ENCODE results near the gene FGGY.

- TF ChIP-seq, protein P1, sequence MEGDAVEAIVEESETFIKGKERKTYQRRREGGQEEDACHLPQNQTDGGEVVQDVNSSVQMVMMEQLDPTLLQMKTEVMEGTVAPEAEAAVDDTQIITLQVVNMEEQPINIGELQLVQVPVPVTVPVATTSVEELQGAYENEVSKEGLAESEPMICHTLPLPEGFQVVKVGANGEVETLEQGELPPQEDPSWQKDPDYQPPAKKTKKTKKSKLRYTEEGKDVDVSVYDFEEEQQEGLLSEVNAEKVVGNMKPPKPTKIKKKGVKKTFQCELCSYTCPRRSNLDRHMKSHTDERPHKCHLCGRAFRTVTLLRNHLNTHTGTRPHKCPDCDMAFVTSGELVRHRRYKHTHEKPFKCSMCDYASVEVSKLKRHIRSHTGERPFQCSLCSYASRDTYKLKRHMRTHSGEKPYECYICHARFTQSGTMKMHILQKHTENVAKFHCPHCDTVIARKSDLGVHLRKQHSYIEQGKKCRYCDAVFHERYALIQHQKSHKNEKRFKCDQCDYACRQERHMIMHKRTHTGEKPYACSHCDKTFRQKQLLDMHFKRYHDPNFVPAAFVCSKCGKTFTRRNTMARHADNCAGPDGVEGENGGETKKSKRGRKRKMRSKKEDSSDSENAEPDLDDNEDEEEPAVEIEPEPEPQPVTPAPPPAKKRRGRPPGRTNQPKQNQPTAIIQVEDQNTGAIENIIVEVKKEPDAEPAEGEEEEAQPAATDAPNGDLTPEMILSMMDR (conservative IDR thresholded peaks at IDR 0.05 in 1 of 2, IDR thresholded peaks at IDR 0.05 in 1 of 2; ENCODE audit: extremely low read depth in 1 of 2, insufficient read depth in 1 of 2, low read depth in 1 of 2, low read length in 2 of 2): no peak
- TF ChIP-seq EZH2 (IDR thresholded peaks at IDR 0.05; ENCODE audit: borderline replicate concordance, low read length): no peak
Measured at GRCh38 chr1:59739111-59739510, 442.2 kb downstream of the FGGY start.
